IMR-90 (cell line): Measurements from ENCODE around the gene ASIC2. TPM values are rescaled to one million over a fixed set of nuclear protein-coding genes. Genes with fewer than 3 reads are reported as not detected.

Source experiments
- ATAC-seq: fragments of 200-7000 bp; cut with Tn5 transposase; 2 replicates; pipeline ENCODE4 v1.9.1; 2020; ENCODE audit warnings: low read depth, mild to moderate bottlenecking, moderate library complexity
- BruUV-seq: library from RNA; stranded (reverse); fragments of 400-500 nt; replicated peaks from 2 replicates; lab custom pipeline; 2021; lab: Mats Ljungman, UMichigan
- CTCF ChIA-PET: fragments of 300-600 bp; formaldehyde crosslinking; extraction: SDS; loops from one replicate; lab custom pipeline; 2021; ENCODE audit warnings: antibody characterized with exemption; lab: Yijun Ruan, JAX
- POLR2A ChIA-PET: fragments of 300-600 bp; sonication (Branson Sonifier 250); formaldehyde crosslinking; loops from one replicate; lab custom pipeline; 2022; ENCODE audit warnings: antibody characterized with exemption; ENCODE audit not compliant: unreplicated experiment; lab: Charles Lee
- DNase-seq: peaks from one replicate; pipeline ENCODE4 v3.0.0; 2013
- H2AFZ ChIP-seq: replicated peaks from 2 replicates; pipeline ENCODE3; 2013; ENCODE audit warnings: low read length, mild to moderate bottlenecking; ENCODE audit not compliant: poor library complexity
- H2AK5ac ChIP-seq: 2 replicates; pipeline ENCODE4 v1.6.1; 2013; ENCODE audit warnings: low read depth, low read length, inconsistent platforms
- H2AK9ac ChIP-seq: replicated peaks from 2 replicates; pipeline ENCODE3; 2013; ENCODE audit warnings: mild to moderate bottlenecking, low read depth, low read length, moderate library complexity; ENCODE audit not compliant: poor library complexity
- H2BK120ac ChIP-seq: 2 replicates; pipeline ENCODE4 v1.6.1; 2013; ENCODE audit warnings: low read depth, low read length, inconsistent platforms
- H2BK15ac ChIP-seq: 3 replicates; pipeline ENCODE4 v1.6.1; 2013; ENCODE audit warnings: low read depth, low read length, inconsistent platforms
- H2BK20ac ChIP-seq: 2 replicates; pipeline ENCODE4 v1.6.1; 2013; ENCODE audit warnings: low read depth, mild to moderate bottlenecking, inconsistent platforms, low read length, moderate library complexity
- H2BK5ac ChIP-seq: 2 replicates; pipeline ENCODE4 v1.6.1; 2013; ENCODE audit warnings: mild to moderate bottlenecking, low read depth, low read length, inconsistent platforms; ENCODE audit not compliant: poor library complexity, severe bottlenecking
- H3K14ac ChIP-seq: replicated peaks from 2 replicates; pipeline ENCODE4 v1.6.1; 2013; ENCODE audit warnings: low read depth, low read length, inconsistent platforms
- H3K18ac ChIP-seq: 2 replicates; pipeline ENCODE4 v1.6.1; 2013; ENCODE audit warnings: low read depth, low read length, control low read depth
- H3K23ac ChIP-seq: 2 replicates; pipeline ENCODE4 v1.6.1; 2013; ENCODE audit warnings: low read depth, low read length, inconsistent platforms
- H3K27ac ChIP-seq: 2 replicates; pipeline ENCODE4 v1.5.1; 2013; ENCODE audit warnings: mild to moderate bottlenecking, control low read depth, low read length; ENCODE audit not compliant: insufficient read depth
- H3K27me3 ChIP-seq: 2 replicates; pipeline ENCODE4 v1.6.1; 2013; ENCODE audit warnings: low read length; ENCODE audit not compliant: control insufficient read depth, insufficient read depth
- H3K36me3 ChIP-seq: 2 replicates; pipeline ENCODE4 v1.6.1; 2013; ENCODE audit warnings: low read length, mixed read lengths; ENCODE audit not compliant: control insufficient read depth, insufficient read depth
- H3K4ac ChIP-seq: 2 replicates; pipeline ENCODE4 v1.6.1; 2013; ENCODE audit warnings: low read depth, low read length, inconsistent platforms
- H3K4me1 ChIP-seq: 2 replicates; pipeline ENCODE4 v1.6.1; 2013; ENCODE audit warnings: low read length, mixed read lengths; ENCODE audit not compliant: control insufficient read depth, insufficient read depth
- H3K4me2 ChIP-seq: 2 replicates; pipeline ENCODE4 v1.6.1; 2013; ENCODE audit warnings: low read depth, mild to moderate bottlenecking, control low read depth, low read length, moderate library complexity
- H3K4me3 ChIP-seq: 2 replicates; pipeline ENCODE4 v1.5.1; 2013; ENCODE audit warnings: low read depth, mild to moderate bottlenecking, control low read depth, low read length, moderate library complexity; ENCODE audit not compliant: insufficient read depth
- H3K56ac ChIP-seq: 2 replicates; pipeline ENCODE4 v1.6.1; 2013; ENCODE audit warnings: low read length, inconsistent platforms; ENCODE audit not compliant: insufficient read depth; ENCODE audit errors: extremely low read depth
- H3K79me1 ChIP-seq, 2 experiments: 2 replicates each; pipeline ENCODE4 v1.6.1; 2013; ENCODE audit warnings: low read length in 2 of 2, inconsistent platforms in 1 of 2, low read depth in 1 of 2
- H3K9ac ChIP-seq: 2 replicates; pipeline ENCODE4 v1.6.1; 2013; ENCODE audit warnings: low read depth, low read length, control low read depth
- H3K9me1 ChIP-seq: 2 replicates; pipeline ENCODE4 v1.6.1; 2013; ENCODE audit warnings: low read length, inconsistent platforms; ENCODE audit not compliant: insufficient read depth
- H3K9me3 ChIP-seq: 2 replicates; pipeline ENCODE4 v1.6.1; 2013; ENCODE audit warnings: low read length; ENCODE audit not compliant: control insufficient read depth, insufficient read depth
- H4K20me1 ChIP-seq: 2 replicates; pipeline ENCODE4 v1.6.1; 2013; ENCODE audit warnings: low read length, inconsistent platforms; ENCODE audit not compliant: insufficient read depth
- H4K5ac ChIP-seq: 2 replicates; pipeline ENCODE4 v1.6.1; 2013; ENCODE audit warnings: mild to moderate bottlenecking, low read depth, low read length, control low read depth
- H4K8ac ChIP-seq, 2 experiments: 2 replicates each; pipeline ENCODE4 v1.6.1; 2013; ENCODE audit warnings: low read depth in 2 of 2, low read length in 2 of 2, control low read depth in 1 of 2, inconsistent platforms in 1 of 2
- H4K91ac ChIP-seq: 2 replicates; pipeline ENCODE4 v1.6.1; 2013; ENCODE audit warnings: low read depth, low read length, inconsistent platforms; ENCODE audit not compliant: insufficient read depth
- BHLHE40 ChIP-seq: fragments of 150-350 bp; IDR thresholded peaks from 2 replicates; pipeline ENCODE4 v1.6.1; 2016; ENCODE audit warnings: mild to moderate bottlenecking, low read depth, low read length
- CEBPB ChIP-seq: IDR thresholded peaks from 2 replicates; pipeline ENCODE4 v1.6.1; 2012; ENCODE audit warnings: low read depth, low read length, improper control_type of control experiment
- CHD1 ChIP-seq: IDR thresholded peaks from 2 replicates; pipeline ENCODE4 v1.6.1; 2012; ENCODE audit warnings: low read depth, low read length, improper control_type of control experiment
- CTCF ChIP-seq: conservative IDR thresholded peaks from 2 replicates; pipeline ENCODE4 v1.5.1; 2012; ENCODE audit warnings: mild to moderate bottlenecking, low read depth, low read length, improper control_type of control experiment
- FOS ChIP-seq: fragments of 150-350 bp; IDR thresholded peaks from 2 replicates; pipeline ENCODE4 v1.6.1; 2016; ENCODE audit warnings: low read depth, low read length
- MAFK ChIP-seq: IDR thresholded peaks from 2 replicates; pipeline ENCODE4 v1.6.1; 2012; ENCODE audit warnings: low read depth, low read length, improper control_type of control experiment
- MAZ ChIP-seq: IDR thresholded peaks from 2 replicates; pipeline ENCODE4 v1.6.1; 2012; ENCODE audit warnings: low read depth, mild to moderate bottlenecking, low read length, improper control_type of control experiment, moderate library complexity, borderline replicate concordance
- MXI1 ChIP-seq: IDR thresholded peaks from 2 replicates; pipeline ENCODE4 v1.6.1; 2012; ENCODE audit warnings: low read depth, mild to moderate bottlenecking, low read length, moderate library complexity, borderline replicate concordance
- POLR2A ChIP-seq: IDR thresholded peaks from 2 replicates; pipeline ENCODE4 v1.6.1; 2012; ENCODE audit warnings: mild to moderate bottlenecking, low read depth, low read length
- RAD21 ChIP-seq: IDR thresholded peaks from 2 replicates; pipeline ENCODE4 v1.6.1; 2012; ENCODE audit warnings: low read length, improper control_type of control experiment
- RCOR1 ChIP-seq: IDR thresholded peaks from 2 replicates; pipeline ENCODE4 v1.6.1; 2012; ENCODE audit warnings: mild to moderate bottlenecking, low read length, improper control_type of control experiment; ENCODE audit not compliant: insufficient replicate concordance
- RFX5 ChIP-seq: IDR thresholded peaks from 2 replicates; pipeline ENCODE4 v1.8.0; 2012; ENCODE audit warnings: low read depth, mild to moderate bottlenecking, low read length, moderate library complexity
- SMC3 ChIP-seq: fragments of 150-350 bp; IDR thresholded peaks from 2 replicates; pipeline ENCODE4 v1.6.1; 2016; ENCODE audit warnings: low read depth, mild to moderate bottlenecking, antibody characterized with exemption, low read length, moderate library complexity
- USF2 ChIP-seq: fragments of 150-350 bp; IDR thresholded peaks from 2 replicates; pipeline ENCODE4 v1.6.1; 2017; ENCODE audit warnings: mild to moderate bottlenecking, antibody characterized with exemption, low read length, low read depth
- WGBS, 2 experiments: methylation state at CpG; one replicate each; pipeline versions ENCODE4 v1.1.5 to v1.1.7; 2013; ENCODE audit warnings: missing lambda C conversion rate in 2 of 2; ENCODE audit not compliant: insufficient read length in 1 of 2; ENCODE audit errors: extremely low coverage in 2 of 2; 5-methylcytosine and 5-hydroxymethylcytosine counted together
- dilution Hi-C: fragments of 300-500 bp; cut with HindIII; formaldehyde crosslinking; loops from one replicate; pipeline ENCODE4 v1.14.3; 2018; ENCODE audit warnings: low sequenced_read_pairs; ENCODE audit not compliant: unreplicated experiment
- in situ Hi-C: fragments of 300-500 bp; cut with MboI; formaldehyde crosslinking; loops from 3 replicates; pipeline ENCODE4 v1.14.3; 2019; ENCODE audit warnings: low sequenced_read_pairs, inconsistent platforms, mixed read lengths
- intact Hi-C: fragments of 100-400 bp; cut with micrococcal nuclease; formaldehyde crosslinking; loops from 2 replicates; pipeline ENCODE4 v1.10.0; 2022
- polyA plus RNA-seq, 3 experiments: library from polyadenylated mRNA; depleted of rRNA; stranded (reverse); fragments of >200 nt; gene quantifications; 2 replicates each; pipeline ENCODE4 v1.2.3, GENCODE V29; 2012; ENCODE audit warnings: low replicate concordance in 1 of 3
- total RNA-seq: library from RNA; depleted of rRNA; stranded (reverse); fragments of >200 nt; gene quantifications from 2 replicates; pipeline ENCODE4 v1.2.3, GENCODE V29; 2012
- TF ChIP-seq, protein P1 (sequence below): fragments of 150-350 bp; IDR thresholded peaks from 2 replicates; pipeline ENCODE4 v1.6.1; 2016; ENCODE audit warnings: low read depth, mild to moderate bottlenecking, low read length, moderate library complexity, borderline replicate concordance

The ASIC2 gene
- total and polyA plus RNA-seq, 2 of the 4 experiments (the other 2 are of a cell fraction), result under 0.01 to 0.15 TPM

DNA sequence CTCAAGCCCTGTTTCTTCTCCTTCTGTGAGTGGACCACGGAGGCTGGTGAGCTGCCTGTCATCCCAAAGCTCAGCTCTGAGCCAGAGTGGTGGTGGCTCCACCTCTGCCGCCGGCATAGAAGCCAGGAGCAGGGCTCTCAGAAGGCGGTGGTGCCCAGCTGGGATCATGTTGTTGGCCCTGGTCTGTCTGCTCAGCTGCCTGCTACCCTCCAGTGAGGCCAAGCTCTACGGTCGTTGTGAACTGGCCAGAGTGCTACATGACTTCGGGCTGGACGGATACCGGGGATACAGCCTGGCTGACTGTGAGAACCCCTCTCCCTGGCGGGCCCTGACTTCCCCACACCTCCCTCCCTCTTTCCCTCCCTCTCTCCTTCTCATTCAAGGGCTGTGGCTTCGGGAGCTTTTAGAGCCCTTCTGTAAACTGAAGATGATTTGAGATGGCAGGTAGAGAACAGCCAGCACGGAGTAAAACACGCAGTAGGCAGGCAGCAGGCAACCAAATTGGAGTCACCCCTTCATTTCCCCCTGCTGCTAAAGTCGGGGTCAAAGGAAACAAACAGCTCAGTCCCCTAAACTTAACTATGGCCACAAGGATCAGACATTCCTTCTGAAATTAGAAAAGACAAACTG, 297.6 kb downstream of the ASIC2 start:
- no TSS peak for BruUV-seq
- no peaks in the 10 kb centered on the region for H3K79me1 ChIP-seq
- H2AK5ac ChIP-seq, result no peak overlapping the region
- POLR2A ChIA-PET, result no interaction called here
- no peaks in the 10 kb centered on the region; the same call in 1 of the 2 replicates for H4K20me1 ChIP-seq
- CTCF ChIA-PET, result no interaction called here
- H3K9ac ChIP-seq, result no peak overlapping the region
- no peak overlapping the region for H3K27ac ChIP-seq
- H2BK20ac ChIP-seq, result no peak overlapping the region
- 0 out of 2 replicates have a peak, but pooled peaks cover 3% of the 10 kb centered on the region for H3K9me1 ChIP-seq
- intact Hi-C loops, result loop anchor here (5.0 kb wide), 2 partner anchors 48 to 68 kb away; partner anchors contain the start of gene TMEM98
- DNase-seq (no peak), ATAC-seq (no peak)
- no peaks in the 10 kb centered on the region for H3K9me3 ChIP-seq
- TF ChIP-seq MAFK, result no peak
- TF ChIP-seq BHLHE40, result no peak
- TF ChIP-seq POLR2A, result no peak
- TF ChIP-seq CEBPB, result no peak
- TF ChIP-seq MAZ, result no peak
- TF ChIP-seq RFX5, result no peak
- TF ChIP-seq CTCF, result no peak
- TF ChIP-seq RAD21, result no peak
- no peak for TF ChIP-seq USF2
- TF ChIP-seq, protein P1, sequence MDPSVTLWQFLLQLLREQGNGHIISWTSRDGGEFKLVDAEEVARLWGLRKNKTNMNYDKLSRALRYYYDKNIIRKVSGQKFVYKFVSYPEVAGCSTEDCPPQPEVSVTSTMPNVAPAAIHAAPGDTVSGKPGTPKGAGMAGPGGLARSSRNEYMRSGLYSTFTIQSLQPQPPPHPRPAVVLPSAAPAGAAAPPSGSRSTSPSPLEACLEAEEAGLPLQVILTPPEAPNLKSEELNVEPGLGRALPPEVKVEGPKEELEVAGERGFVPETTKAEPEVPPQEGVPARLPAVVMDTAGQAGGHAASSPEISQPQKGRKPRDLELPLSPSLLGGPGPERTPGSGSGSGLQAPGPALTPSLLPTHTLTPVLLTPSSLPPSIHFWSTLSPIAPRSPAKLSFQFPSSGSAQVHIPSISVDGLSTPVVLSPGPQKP, result no peak
- TF ChIP-seq FOS, result no peak
- TF ChIP-seq MXI1, result no peak
- TF ChIP-seq CHD1, result no peak
- TF ChIP-seq RCOR1, result no peak
- TF ChIP-seq SMC3, result no peak
- H2BK5ac ChIP-seq, result no peak overlapping the region
- H3K27me3 ChIP-seq, result peaks cover 18% of the 10 kb centered on the region; the same call in 1 of the 2 replicates
- H2AFZ ChIP-seq, result no peak overlapping the region
- H3K4me2 ChIP-seq, result no peak overlapping the region
- no peak overlapping the region for H3K23ac ChIP-seq
- dilution Hi-C loops, result no loop called here
- no peak overlapping the region for H3K18ac ChIP-seq
- H4K91ac ChIP-seq, result no peak overlapping the region
- H3K4me1 ChIP-seq, result peaks cover 5% of the 10 kb centered on the region; the same call in 1 of the 2 replicates
- in situ Hi-C loops, result loop anchor here (10.0 kb wide), 1 partner anchor 211 kb away; no protein-coding TSS in a partner anchor
- H2BK15ac ChIP-seq, result no peak overlapping the region
- no peak overlapping the region for H2AK9ac ChIP-seq
- H2BK120ac ChIP-seq, result no peak overlapping the region
- no peaks in the 10 kb centered on the region for H3K36me3 ChIP-seq
- H4K5ac ChIP-seq, result no peak overlapping the region
- H3K56ac ChIP-seq, result no peak overlapping the region
- H3K4me3 ChIP-seq, result no peak overlapping the region
- H3K14ac ChIP-seq, result no peak overlapping the region
- no peak overlapping the region for H4K8ac ChIP-seq
- H3K4ac ChIP-seq, result no peak overlapping the region
- WGBS, 2 experiments, result 67% methylated on average over 1 of the region's 14 CpGs; no CpG with 5 or more reads in 1 of the 2 experiments
